DOHH2 (cell line): ENCODE measurements around the gene EXOSC9.

Experiments used
- EZH2phosphoT487 ChIP-seq: fragments of 200-600 bp; sonication (generic); IDR thresholded peaks from 2 replicates; pipeline ENCODE4 v1.6.1; 2017; ENCODE audit warnings: borderline replicate concordance, mild to moderate bottlenecking, antibody characterized with exemption, low read length, moderate library complexity, mixed read lengths
- TF ChIP-seq, protein P1 (sequence below): fragments of 200-600 bp; sonication (generic); IDR thresholded peaks from one replicate; pipeline ENCODE4 v1.5.1; 2014; ENCODE audit warnings: antibody characterized with exemption, mild to moderate bottlenecking, low read depth, low read length; ENCODE audit not compliant: poor library complexity, severe bottlenecking

DNA sequence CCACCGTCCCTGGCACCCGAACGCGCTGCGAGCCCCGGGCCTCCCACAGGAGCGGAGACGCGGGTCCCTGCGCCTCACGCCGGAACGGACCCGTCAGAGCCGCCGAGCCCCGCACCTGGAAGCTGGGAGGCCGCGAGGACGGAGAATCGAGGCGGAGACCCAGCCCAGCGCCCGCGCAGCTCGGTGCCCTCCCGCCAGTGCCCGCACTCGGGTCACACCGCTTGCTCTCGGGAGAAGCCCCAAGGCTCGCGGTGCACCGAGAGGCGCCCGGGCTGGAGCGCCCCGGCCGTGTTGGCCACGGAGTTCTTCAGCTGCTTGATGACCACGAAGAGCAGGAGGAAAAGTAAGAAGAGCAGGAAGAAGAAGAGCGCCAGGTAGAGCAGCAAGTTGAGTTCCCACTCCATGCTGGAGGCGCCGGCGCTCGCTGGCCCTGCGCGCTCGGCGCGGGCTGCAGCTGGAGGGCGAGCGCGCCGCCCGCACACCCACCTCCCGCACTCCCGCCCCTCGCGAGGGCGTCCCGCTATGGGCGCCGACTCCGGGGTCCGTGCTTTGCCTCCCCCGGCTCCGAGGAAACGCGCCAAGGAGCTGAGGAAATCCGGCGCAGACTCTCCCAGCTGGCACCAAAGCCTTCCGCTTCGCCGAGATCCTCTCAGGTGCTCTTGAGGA lies 36.3 kb upstream of the EXOSC9 start, which contains the start of gene SMIM43:
- TF ChIP-seq, protein P1, sequence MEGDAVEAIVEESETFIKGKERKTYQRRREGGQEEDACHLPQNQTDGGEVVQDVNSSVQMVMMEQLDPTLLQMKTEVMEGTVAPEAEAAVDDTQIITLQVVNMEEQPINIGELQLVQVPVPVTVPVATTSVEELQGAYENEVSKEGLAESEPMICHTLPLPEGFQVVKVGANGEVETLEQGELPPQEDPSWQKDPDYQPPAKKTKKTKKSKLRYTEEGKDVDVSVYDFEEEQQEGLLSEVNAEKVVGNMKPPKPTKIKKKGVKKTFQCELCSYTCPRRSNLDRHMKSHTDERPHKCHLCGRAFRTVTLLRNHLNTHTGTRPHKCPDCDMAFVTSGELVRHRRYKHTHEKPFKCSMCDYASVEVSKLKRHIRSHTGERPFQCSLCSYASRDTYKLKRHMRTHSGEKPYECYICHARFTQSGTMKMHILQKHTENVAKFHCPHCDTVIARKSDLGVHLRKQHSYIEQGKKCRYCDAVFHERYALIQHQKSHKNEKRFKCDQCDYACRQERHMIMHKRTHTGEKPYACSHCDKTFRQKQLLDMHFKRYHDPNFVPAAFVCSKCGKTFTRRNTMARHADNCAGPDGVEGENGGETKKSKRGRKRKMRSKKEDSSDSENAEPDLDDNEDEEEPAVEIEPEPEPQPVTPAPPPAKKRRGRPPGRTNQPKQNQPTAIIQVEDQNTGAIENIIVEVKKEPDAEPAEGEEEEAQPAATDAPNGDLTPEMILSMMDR, result no peak
- no peak for TF ChIP-seq EZH2phosphoT487
